ENCODE data around the gene DHRS7B. TPM values are rescaled to one million over a fixed set of nuclear protein-coding genes. Genes with fewer than 3 reads are reported as not detected.
"Not testable (repeated sequence)": the region's sequence is repeated elsewhere in the genome, so short reads cannot be mapped to it uniquely, and the experiment has no call there.

DHRS7B gene
- polyA plus RNA-seq, 1 of the 3 experiments (the other 2 are of a cell fraction), result 17.8 TPM

DNA sequence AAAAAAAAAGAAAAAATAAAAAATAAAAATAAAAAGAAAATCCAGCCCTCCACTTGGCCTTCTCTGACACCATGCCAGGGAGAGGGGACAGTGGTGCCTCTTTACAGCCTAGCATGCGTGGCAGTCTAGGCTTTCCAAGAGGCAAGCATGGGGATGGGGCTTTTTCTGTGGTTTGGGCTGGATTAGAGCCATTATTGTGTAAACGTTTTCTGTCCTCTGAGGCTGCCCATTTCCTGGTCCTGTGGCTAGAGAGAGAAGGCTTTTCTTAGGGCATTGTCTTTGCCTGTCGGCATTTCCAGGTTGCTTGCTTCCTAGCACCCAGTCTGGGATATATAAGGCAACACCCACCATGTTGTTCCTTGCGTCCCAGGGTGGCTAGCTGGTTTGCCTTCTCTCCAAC, 2.7 kb upstream of the DHRS7B start:
- H3K4me3 ChIP-seq (ENCODE audit: low read depth in 2 of 2, low read length in 1 of 2), result no peak overlapping the region
- H3K27ac ChIP-seq (ENCODE audit: low read depth in 2 of 2, low read length in 1 of 2), result no peak overlapping the region
- no peaks in the 10 kb centered on the region for H3K36me3 ChIP-seq (replicated peaks in 1 of 2; ENCODE audit: control insufficient read depth in 1 of 2, insufficient read depth in 2 of 2, low read length in 1 of 2)
- H3K9ac ChIP-seq, result no peak overlapping the region
- H3F3A ChIP-seq (replicated peaks; ENCODE audit: insufficient read depth), result no peaks in the 10 kb centered on the region
- H3K27me3 ChIP-seq (ENCODE audit: insufficient read depth), result no peaks in the 10 kb centered on the region
- ChIA-PET CTCF (no interaction called here), POLR2A (no interaction called here)
- H3K9me2 ChIP-seq, result no peaks in the 10 kb centered on the region
- H3K79me2 ChIP-seq (ENCODE audit: insufficient read depth), result peaks cover 16% of the 10 kb centered on the region
- peaks cover 4 to 8% of the 10 kb centered on the region in 2 experiments; a peak in 3 of 4 replicates for H3K4me1 ChIP-seq (ENCODE audit: control insufficient read depth in 1 of 2, insufficient read depth in 2 of 2, low read depth in 1 of 2, low read length in 1 of 2)
- no peaks in the 10 kb centered on the region for H4K20me1 ChIP-seq (ENCODE audit: insufficient read depth)
- no peak overlapping the region for H3K4me2 ChIP-seq
- no peak for DNase-seq
- TF ChIP-seq, protein P1, sequence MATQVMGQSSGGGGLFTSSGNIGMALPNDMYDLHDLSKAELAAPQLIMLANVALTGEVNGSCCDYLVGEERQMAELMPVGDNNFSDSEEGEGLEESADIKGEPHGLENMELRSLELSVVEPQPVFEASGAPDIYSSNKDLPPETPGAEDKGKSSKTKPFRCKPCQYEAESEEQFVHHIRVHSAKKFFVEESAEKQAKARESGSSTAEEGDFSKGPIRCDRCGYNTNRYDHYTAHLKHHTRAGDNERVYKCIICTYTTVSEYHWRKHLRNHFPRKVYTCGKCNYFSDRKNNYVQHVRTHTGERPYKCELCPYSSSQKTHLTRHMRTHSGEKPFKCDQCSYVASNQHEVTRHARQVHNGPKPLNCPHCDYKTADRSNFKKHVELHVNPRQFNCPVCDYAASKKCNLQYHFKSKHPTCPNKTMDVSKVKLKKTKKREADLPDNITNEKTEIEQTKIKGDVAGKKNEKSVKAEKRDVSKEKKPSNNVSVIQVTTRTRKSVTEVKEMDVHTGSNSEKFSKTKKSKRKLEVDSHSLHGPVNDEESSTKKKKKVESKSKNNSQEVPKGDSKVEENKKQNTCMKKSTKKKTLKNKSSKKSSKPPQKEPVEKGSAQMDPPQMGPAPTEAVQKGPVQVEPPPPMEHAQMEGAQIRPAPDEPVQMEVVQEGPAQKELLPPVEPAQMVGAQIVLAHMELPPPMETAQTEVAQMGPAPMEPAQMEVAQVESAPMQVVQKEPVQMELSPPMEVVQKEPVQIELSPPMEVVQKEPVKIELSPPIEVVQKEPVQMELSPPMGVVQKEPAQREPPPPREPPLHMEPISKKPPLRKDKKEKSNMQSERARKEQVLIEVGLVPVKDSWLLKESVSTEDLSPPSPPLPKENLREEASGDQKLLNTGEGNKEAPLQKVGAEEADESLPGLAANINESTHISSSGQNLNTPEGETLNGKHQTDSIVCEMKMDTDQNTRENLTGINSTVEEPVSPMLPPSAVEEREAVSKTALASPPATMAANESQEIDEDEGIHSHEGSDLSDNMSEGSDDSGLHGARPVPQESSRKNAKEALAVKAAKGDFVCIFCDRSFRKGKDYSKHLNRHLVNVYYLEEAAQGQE (IDR thresholded peaks at IDR 0.05; ENCODE audit: low read depth, low read length), result no peak
- TF ChIP-seq, protein P2, sequence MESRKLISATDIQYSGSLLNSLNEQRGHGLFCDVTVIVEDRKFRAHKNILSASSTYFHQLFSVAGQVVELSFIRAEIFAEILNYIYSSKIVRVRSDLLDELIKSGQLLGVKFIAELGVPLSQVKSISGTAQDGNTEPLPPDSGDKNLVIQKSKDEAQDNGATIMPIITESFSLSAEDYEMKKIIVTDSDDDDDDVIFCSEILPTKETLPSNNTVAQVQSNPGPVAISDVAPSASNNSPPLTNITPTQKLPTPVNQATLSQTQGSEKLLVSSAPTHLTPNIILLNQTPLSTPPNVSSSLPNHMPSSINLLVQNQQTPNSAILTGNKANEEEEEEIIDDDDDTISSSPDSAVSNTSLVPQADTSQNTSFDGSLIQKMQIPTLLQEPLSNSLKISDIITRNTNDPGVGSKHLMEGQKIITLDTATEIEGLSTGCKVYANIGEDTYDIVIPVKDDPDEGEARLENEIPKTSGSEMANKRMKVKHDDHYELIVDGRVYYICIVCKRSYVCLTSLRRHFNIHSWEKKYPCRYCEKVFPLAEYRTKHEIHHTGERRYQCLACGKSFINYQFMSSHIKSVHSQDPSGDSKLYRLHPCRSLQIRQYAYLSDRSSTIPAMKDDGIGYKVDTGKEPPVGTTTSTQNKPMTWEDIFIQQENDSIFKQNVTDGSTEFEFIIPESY (IDR thresholded peaks at IDR 0.05; ENCODE audit: borderline replicate concordance, low read depth), result no peak
- TF ChIP-seq, protein P3, sequence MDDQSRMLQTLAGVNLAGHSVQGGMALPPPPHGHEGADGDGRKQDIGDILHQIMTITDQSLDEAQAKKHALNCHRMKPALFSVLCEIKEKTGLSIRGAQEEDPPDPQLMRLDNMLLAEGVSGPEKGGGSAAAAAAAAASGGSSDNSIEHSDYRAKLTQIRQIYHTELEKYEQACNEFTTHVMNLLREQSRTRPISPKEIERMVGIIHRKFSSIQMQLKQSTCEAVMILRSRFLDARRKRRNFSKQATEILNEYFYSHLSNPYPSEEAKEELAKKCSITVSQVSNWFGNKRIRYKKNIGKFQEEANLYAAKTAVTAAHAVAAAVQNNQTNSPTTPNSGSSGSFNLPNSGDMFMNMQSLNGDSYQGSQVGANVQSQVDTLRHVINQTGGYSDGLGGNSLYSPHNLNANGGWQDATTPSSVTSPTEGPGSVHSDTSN (IDR thresholded peaks at IDR 0.05), result no peak
- TF ChIP-seq, protein P4, sequence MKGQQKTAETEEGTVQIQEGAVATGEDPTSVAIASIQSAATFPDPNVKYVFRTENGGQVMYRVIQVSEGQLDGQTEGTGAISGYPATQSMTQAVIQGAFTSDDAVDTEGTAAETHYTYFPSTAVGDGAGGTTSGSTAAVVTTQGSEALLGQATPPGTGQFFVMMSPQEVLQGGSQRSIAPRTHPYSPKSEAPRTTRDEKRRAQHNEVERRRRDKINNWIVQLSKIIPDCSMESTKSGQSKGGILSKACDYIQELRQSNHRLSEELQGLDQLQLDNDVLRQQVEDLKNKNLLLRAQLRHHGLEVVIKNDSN (IDR thresholded peaks at IDR 0.05; ENCODE audit: borderline replicate concordance, low read depth), result no peak
- no peak for TF ChIP-seq EP300 (IDR thresholded peaks at IDR 0.05; ENCODE audit: borderline replicate concordance in 1 of 2, low read depth in 1 of 2, low read length in 1 of 2)
- no peak for TF ChIP-seq RAD21 (IDR thresholded peaks at IDR 0.05; ENCODE audit: low read length)
- TF ChIP-seq RXRA (IDR thresholded peaks at IDR 0.05; ENCODE audit: borderline replicate concordance, low read depth), result no peak
- TF ChIP-seq, protein P5, sequence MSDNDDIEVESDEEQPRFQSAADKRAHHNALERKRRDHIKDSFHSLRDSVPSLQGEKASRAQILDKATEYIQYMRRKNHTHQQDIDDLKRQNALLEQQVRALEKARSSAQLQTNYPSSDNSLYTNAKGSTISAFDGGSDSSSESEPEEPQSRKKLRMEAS (IDR thresholded peaks at IDR 0.05; ENCODE audit: low read depth), result no peak
- no peak for TF ChIP-seq MEF2A (IDR thresholded peaks at IDR 0.05; ENCODE audit: borderline replicate concordance, low read depth)
- WGBS (ENCODE audit: low lambda C conversion rate), result 38% methylated on average over 4 of the region's 4 CpGs
- no peak overlapping the region for H2AFZ ChIP-seq (ENCODE audit: low read depth)
- H3K9me3 ChIP-seq, result no peaks in the 10 kb centered on the region

DNA sequence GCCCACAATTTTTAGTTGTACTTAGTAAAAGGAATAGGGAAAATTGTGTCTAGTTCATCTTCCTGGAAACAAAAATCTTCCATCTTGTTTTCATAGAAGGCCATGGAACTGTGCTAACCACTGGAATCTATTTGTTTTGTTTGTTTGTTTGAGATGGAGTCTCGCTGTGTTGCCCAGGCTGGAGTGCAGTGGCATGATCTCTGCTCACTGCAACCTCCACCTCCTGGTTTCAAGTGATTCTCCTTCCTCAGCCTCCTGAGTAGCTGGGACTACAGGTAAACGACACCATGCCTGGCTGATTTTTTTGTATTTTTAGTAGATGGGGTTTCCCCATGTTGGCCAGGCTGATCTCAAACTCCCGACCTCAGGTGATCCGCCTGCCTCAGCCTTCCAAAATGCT, 2.2 kb upstream of the DHRS7B start:
- H3K4me3 ChIP-seq (ENCODE audit: low read depth in 2 of 2, low read length in 1 of 2); H3K4me2 ChIP-seq; H2AFZ ChIP-seq (ENCODE audit: low read depth); H3K9me3 ChIP-seq; H3K36me3 ChIP-seq (replicated peaks in 1 of 2; ENCODE audit: control insufficient read depth in 1 of 2, insufficient read depth in 2 of 2, low read length in 1 of 2); DNase-seq; H3K9ac ChIP-seq; CTCF ChIA-PET; H3K9me2 ChIP-seq; H3K27me3 ChIP-seq (ENCODE audit: insufficient read depth); H4K20me1 ChIP-seq (ENCODE audit: insufficient read depth); H3F3A ChIP-seq (replicated peaks; ENCODE audit: insufficient read depth); H3K4me1 ChIP-seq (ENCODE audit: control insufficient read depth in 1 of 2, insufficient read depth in 2 of 2, low read depth in 1 of 2, low read length in 1 of 2); H3K27ac ChIP-seq (ENCODE audit: low read depth in 2 of 2, low read length in 1 of 2); POLR2A ChIA-PET: not testable (repeated sequence)
- 52% methylated on average over 4 of the region's 4 CpGs for WGBS (ENCODE audit: low lambda C conversion rate)
- peaks cover 16% of the 10 kb centered on the region for H3K79me2 ChIP-seq (ENCODE audit: insufficient read depth)

Measured in SK-N-SH (cell line).